H9 (cell line): ENCODE data around the gene FGF4. TPM values are rescaled to one million over a fixed set of nuclear protein-coding genes. Genes with fewer than 3 reads are reported as not detected.

Source experiments
- DNase-seq: peaks from one replicate; pipeline ENCODE4 v3.0.0-alpha.2; 2017
- H2AFZ ChIP-seq: one replicate; pipeline ENCODE4 v1.6.1; 2013; ENCODE audit warnings: mild to moderate bottlenecking, low read length, control low read depth, moderate library complexity
- H2AK5ac ChIP-seq: 2 replicates; pipeline ENCODE4 v1.6.1; 2013; ENCODE audit warnings: low read length, control low read depth, mixed read lengths; ENCODE audit not compliant: insufficient read length
- H2BK120ac ChIP-seq: one replicate; pipeline ENCODE4 v1.6.1; 2013; ENCODE audit warnings: low read depth, mild to moderate bottlenecking, low read length, control low read depth, inconsistent platforms; ENCODE audit not compliant: poor library complexity, severe bottlenecking
- H2BK12ac ChIP-seq: 2 replicates; pipeline ENCODE4 v1.6.1; 2013; ENCODE audit warnings: low read length, control low read depth, mixed read lengths, low read depth; ENCODE audit not compliant: insufficient read length
- H2BK15ac ChIP-seq: 2 replicates; pipeline ENCODE4 v1.6.1; 2013; ENCODE audit warnings: low read depth, low read length, control low read depth
- H2BK20ac ChIP-seq: one replicate; pipeline ENCODE4 v1.6.1; 2013; ENCODE audit warnings: low read depth, mild to moderate bottlenecking, low read length, control low read depth, inconsistent platforms; ENCODE audit not compliant: poor library complexity, severe bottlenecking
- H2BK5ac ChIP-seq: 2 replicates; pipeline ENCODE4 v1.6.1; 2013; ENCODE audit warnings: low read length, control low read depth, mixed read lengths; ENCODE audit not compliant: insufficient read length
- H3K14ac ChIP-seq: 2 replicates; pipeline ENCODE4 v1.6.1; 2013; ENCODE audit warnings: low read length, control low read depth; ENCODE audit not compliant: insufficient read depth
- H3K18ac ChIP-seq: 2 replicates; pipeline ENCODE4 v1.6.1; 2013; ENCODE audit warnings: low read depth, mild to moderate bottlenecking, mixed read lengths, low read length, control low read depth; ENCODE audit not compliant: insufficient read length
- H3K23ac ChIP-seq: 2 replicates; pipeline ENCODE4 v1.6.1; 2013; ENCODE audit warnings: low read length, control low read depth, mixed read lengths, low read depth; ENCODE audit not compliant: insufficient read length
- H3K23me2 ChIP-seq: 2 replicates; pipeline ENCODE4 v1.6.1; 2013; ENCODE audit warnings: low read depth, mild to moderate bottlenecking, mixed read lengths, low read length, control low read depth; ENCODE audit not compliant: insufficient read length, poor library complexity, severe bottlenecking
- H3K27ac ChIP-seq: 2 replicates; pipeline ENCODE4 v1.5.1; 2013; ENCODE audit warnings: low read length, control low read depth, mixed read lengths, low read depth; ENCODE audit not compliant: insufficient read length
- H3K27me3 ChIP-seq: 2 replicates; pipeline ENCODE4 v1.6.1; 2013; ENCODE audit warnings: low read length, control low read depth, inconsistent platforms; ENCODE audit not compliant: insufficient read depth
- H3K4ac ChIP-seq: 2 replicates; pipeline ENCODE4 v1.6.1; 2013; ENCODE audit warnings: low read depth, mild to moderate bottlenecking, control low read depth, inconsistent platforms, low read length, moderate library complexity
- H3K4me1 ChIP-seq: 2 replicates; pipeline ENCODE4 v1.6.1; 2013; ENCODE audit warnings: low read length, control low read depth, inconsistent platforms; ENCODE audit not compliant: insufficient read depth
- H3K4me2 ChIP-seq: 2 replicates; pipeline ENCODE4 v1.6.1; 2013; ENCODE audit warnings: low read length, control low read depth, mixed read lengths; ENCODE audit not compliant: insufficient read length, insufficient read depth
- H3K56ac ChIP-seq: 2 replicates; pipeline ENCODE4 v1.6.1; 2013; ENCODE audit warnings: low read depth, mild to moderate bottlenecking, mixed read lengths, low read length, control low read depth; ENCODE audit not compliant: insufficient read length
- H3K79me1 ChIP-seq: 2 replicates; pipeline ENCODE4 v1.6.1; 2013; ENCODE audit warnings: low read depth, mild to moderate bottlenecking, moderate library complexity, low read length, control low read depth, inconsistent platforms; ENCODE audit not compliant: insufficient read depth, poor library complexity, severe bottlenecking
- H3K79me2 ChIP-seq: 2 replicates; pipeline ENCODE4 v1.6.1; 2013; ENCODE audit warnings: low read length, control low read depth, inconsistent platforms; ENCODE audit not compliant: insufficient read depth
- H3K9ac ChIP-seq: 2 replicates; pipeline ENCODE4 v1.6.1; 2013; ENCODE audit warnings: low read length, control low read depth, mixed read lengths; ENCODE audit not compliant: insufficient read length; ENCODE audit errors: extremely low read depth
- H3K9me3 ChIP-seq: one replicate; pipeline ENCODE4 v1.6.1; 2013; ENCODE audit warnings: low read depth, low read length, inconsistent platforms; ENCODE audit not compliant: control insufficient read depth
- H3T11ph ChIP-seq: one replicate; pipeline ENCODE4 v1.6.1; 2013; ENCODE audit warnings: mild to moderate bottlenecking, low read length, control low read depth, inconsistent platforms
- H4K20me1 ChIP-seq: one replicate; pipeline ENCODE4 v1.6.1; 2013; ENCODE audit not compliant: control insufficient read depth, insufficient read length, insufficient read depth
- H4K5ac ChIP-seq: 2 replicates; pipeline ENCODE4 v1.6.1; 2013; ENCODE audit warnings: low read depth, mild to moderate bottlenecking, mixed read lengths, low read length, control low read depth; ENCODE audit not compliant: insufficient read length
- H4K8ac ChIP-seq: replicated peaks from 2 replicates; pipeline ENCODE4 v1.6.1; 2013; ENCODE audit warnings: low read length, control low read depth, mixed read lengths, low read depth; ENCODE audit not compliant: insufficient read length
- H4K91ac ChIP-seq: 2 replicates; pipeline ENCODE4 v1.6.1; 2013; ENCODE audit warnings: low read depth, mild to moderate bottlenecking, moderate library complexity, mixed read lengths, low read length, control low read depth; ENCODE audit not compliant: insufficient read length
- H3K27ac Mint-ChIP-seq, 3 experiments: 2 replicates in 2 of 3; 3 replicates in 1 of 3; pipeline ENCODE4 v1.8.0; 2020 to 2021; ENCODE audit warnings: mixed read lengths in 3 of 3, mild to moderate bottlenecking in 1 of 3, moderate library complexity in 1 of 3
- H3K27me3 Mint-ChIP-seq: 2 replicates; pipeline ENCODE4 v1.8.0; 2021; ENCODE audit warnings: low read depth, mild to moderate bottlenecking, moderate library complexity, mixed read lengths
- H3K36me3 Mint-ChIP-seq, 3 experiments: 2 replicates in 2 of 3; 3 replicates in 1 of 3; pipeline ENCODE4 v1.8.0; 2020 to 2021; ENCODE audit warnings: low read depth in 3 of 3, mixed read lengths in 3 of 3; ENCODE audit not compliant: insufficient read depth in 1 of 3
- H3K4me1 Mint-ChIP-seq, 2 experiments: 2 replicates each; pipeline ENCODE4 v1.8.0; 2020; ENCODE audit warnings: mixed read lengths in 2 of 2
- H3K4me3 Mint-ChIP-seq, 2 experiments: 2 replicates in 1 of 2; 3 replicates in 1 of 2; pipeline ENCODE4 v1.8.0; 2020 to 2021; ENCODE audit warnings: mild to moderate bottlenecking in 2 of 2, mixed read lengths in 2 of 2, moderate library complexity in 1 of 2
- H3K9me3 Mint-ChIP-seq, 2 experiments: 2 replicates in 1 of 2; 3 replicates in 1 of 2; pipeline ENCODE4 v1.8.0; 2020; ENCODE audit warnings: mild to moderate bottlenecking in 2 of 2, mixed read lengths in 2 of 2, moderate library complexity in 1 of 2
- WGBS: extraction: QIAGEN DNeasy Blood & Tissue Kit; methylation state at CpG from one replicate; pipeline ENCODE4 v1.1.7; 2013; ENCODE audit warnings: missing lambda C conversion rate, low lambda C conversion rate, mixed read lengths; ENCODE audit not compliant: insufficient read length; ENCODE audit errors: extremely low coverage; 5-methylcytosine and 5-hydroxymethylcytosine counted together
- total RNA-seq: library from RNA; stranded (reverse); gene quantifications from 2 replicates; pipeline ENCODE4 v1.2.1, GENCODE V29; 2021
- TF ChIP-seq, protein P1 (sequence below): fragments of 200-600 bp; sonication (generic); conservative IDR thresholded peaks from 3 replicates; pipeline ENCODE4 v1.8.0; 2021; ENCODE audit warnings: antibody characterized with exemption, mild to moderate bottlenecking

Gene FGF4
- total RNA-seq, 1 experiment from 2014 or later: 0.68 TPM

DNA sequence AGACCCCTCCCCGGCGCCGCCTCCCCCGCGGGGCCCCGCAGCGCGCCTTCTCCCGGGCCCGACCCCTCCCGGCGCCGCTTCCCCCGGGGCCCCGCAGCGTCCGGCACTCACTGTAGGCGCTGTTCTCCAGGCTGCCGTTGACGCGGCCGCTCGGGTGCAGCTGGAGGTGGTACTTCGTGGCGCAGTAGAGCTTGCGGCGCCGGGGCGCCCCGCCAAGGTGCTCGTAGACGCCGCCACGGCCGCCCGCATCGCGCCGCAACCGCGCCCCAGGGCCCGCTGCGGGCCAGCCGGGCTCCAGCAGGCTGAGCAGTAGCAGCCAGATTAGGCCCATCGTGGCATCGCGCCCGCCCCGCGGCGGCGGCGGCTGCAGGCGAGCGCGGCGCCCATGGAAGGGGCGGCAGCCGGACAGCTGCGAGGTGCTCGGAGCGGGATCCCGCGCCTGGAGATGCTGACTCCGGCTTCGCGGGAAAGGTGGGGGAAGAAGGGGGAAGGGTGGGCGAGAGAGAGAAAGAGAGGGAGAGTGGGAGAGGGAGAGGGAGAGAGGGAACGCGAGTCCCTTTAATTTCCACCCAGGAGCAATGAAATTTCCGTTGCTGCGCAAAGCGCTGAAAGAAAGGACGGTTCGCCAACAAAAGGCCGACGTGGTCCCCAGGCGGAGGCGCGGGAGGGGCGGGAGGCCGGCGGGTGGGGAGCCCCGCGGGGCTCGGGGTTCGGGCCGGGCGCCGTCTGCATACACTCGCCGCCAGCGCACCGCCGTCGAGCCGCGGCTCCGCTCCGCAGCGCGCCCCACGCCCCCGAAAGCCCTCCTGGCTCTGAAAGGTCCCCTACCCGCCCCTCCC is 43.7 kb upstream of the FGF4 start, which contains the start of gene FGF3:
TSS of gene FGF3 (minus strand) at position 814 of the 839 bp plus-strand sequence. CDS start at position 331, 483 bp downstream.
- no peak within 1 kb of the TSS for H3K4ac ChIP-seq
- no CpG with 5 or more reads among the region's 105 CpGs for WGBS
- Mint-ChIP-seq H3K27me3 (peaks cover 99% of the 10 kb centered on the region), H3K36me3 (no peaks in the 10 kb centered on the region; a peak in 1 of 7 replicates), H3K4me3 (peak within 1 kb of the TSS; percentile 15 to 71; a peak in 3 of 5 replicates), H3K4me1 (peaks cover 6 to 11% of the 10 kb centered on the region in 2 experiments), H3K9me3 (peaks cover 0 to 4% of the 10 kb centered on the region in 2 experiments; a peak in 3 of 5 replicates), H3K27ac (no peak within 1 kb of the TSS; a peak in 1 of 7 replicates)
- DNase-seq: no peak
- no peak within 1 kb of the TSS for H4K5ac ChIP-seq
- no peak within 1 kb of the TSS for H3K56ac ChIP-seq
- H2BK12ac ChIP-seq: no peak within 1 kb of the TSS
- H2BK120ac ChIP-seq: no peak within 1 kb of the TSS
- no peak within 1 kb of the TSS for H2AFZ ChIP-seq
- H2BK20ac ChIP-seq: no peak within 1 kb of the TSS
- no peak within 1 kb of the TSS for H3T11ph ChIP-seq
- TF ChIP-seq, protein P1, sequence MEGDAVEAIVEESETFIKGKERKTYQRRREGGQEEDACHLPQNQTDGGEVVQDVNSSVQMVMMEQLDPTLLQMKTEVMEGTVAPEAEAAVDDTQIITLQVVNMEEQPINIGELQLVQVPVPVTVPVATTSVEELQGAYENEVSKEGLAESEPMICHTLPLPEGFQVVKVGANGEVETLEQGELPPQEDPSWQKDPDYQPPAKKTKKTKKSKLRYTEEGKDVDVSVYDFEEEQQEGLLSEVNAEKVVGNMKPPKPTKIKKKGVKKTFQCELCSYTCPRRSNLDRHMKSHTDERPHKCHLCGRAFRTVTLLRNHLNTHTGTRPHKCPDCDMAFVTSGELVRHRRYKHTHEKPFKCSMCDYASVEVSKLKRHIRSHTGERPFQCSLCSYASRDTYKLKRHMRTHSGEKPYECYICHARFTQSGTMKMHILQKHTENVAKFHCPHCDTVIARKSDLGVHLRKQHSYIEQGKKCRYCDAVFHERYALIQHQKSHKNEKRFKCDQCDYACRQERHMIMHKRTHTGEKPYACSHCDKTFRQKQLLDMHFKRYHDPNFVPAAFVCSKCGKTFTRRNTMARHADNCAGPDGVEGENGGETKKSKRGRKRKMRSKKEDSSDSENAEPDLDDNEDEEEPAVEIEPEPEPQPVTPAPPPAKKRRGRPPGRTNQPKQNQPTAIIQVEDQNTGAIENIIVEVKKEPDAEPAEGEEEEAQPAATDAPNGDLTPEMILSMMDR: no peak
- no peaks in the 10 kb centered on the region for H3K9me3 ChIP-seq
- H4K8ac ChIP-seq: no peak within 1 kb of the TSS
- H3K23ac ChIP-seq: no peak within 1 kb of the TSS
- H3K27ac ChIP-seq: no peak within 1 kb of the TSS
- peak within 1 kb of the TSS; percentile 45 for H3K4me2 ChIP-seq
- no peak within 1 kb of the TSS for H3K18ac ChIP-seq
- H2AK5ac ChIP-seq: no peak within 1 kb of the TSS
- no peak within 1 kb of the TSS for H3K9ac ChIP-seq
- H3K23me2 ChIP-seq: peaks cover 9% of the 10 kb centered on the region
- H2BK15ac ChIP-seq: no peak within 1 kb of the TSS
- no peak within 1 kb of the TSS for H2BK5ac ChIP-seq
- no peaks in the 10 kb centered on the region for H3K79me1 ChIP-seq
- no peaks in the 10 kb centered on the region for H3K79me2 ChIP-seq
- no peak within 1 kb of the TSS; the same call in 1 of the 2 replicates for H3K14ac ChIP-seq
- H3K4me1 ChIP-seq: no peaks in the 10 kb centered on the region
- peaks cover 60% of the 10 kb centered on the region for H3K27me3 ChIP-seq
- no peak within 1 kb of the TSS for H4K91ac ChIP-seq
- no peaks in the 10 kb centered on the region for H4K20me1 ChIP-seq
